Measurements from ENCODE around the gene HES6.

- no peak for TF ChIP-seq EZH2 (IDR thresholded peaks at IDR 0.05; ENCODE audit: borderline replicate concordance)
- no peak for TF ChIP-seq CTCF (IDR thresholded peaks at IDR 0.05; ENCODE audit: poor library complexity)
These were observed 8.0 kb downstream of the HES6 start for GRCh38 chr2:238231809-238232208.

All from hepatocyte (in vitro differentiated cells).